ENCODE measurements around the gene GLIS1. TPM values are rescaled to one million over a fixed set of nuclear protein-coding genes. Genes with fewer than 3 reads are reported as not detected.

The GLIS1 gene
- total RNA-seq, 1 experiment from 2014 or later: 0.24 TPM

DNA sequence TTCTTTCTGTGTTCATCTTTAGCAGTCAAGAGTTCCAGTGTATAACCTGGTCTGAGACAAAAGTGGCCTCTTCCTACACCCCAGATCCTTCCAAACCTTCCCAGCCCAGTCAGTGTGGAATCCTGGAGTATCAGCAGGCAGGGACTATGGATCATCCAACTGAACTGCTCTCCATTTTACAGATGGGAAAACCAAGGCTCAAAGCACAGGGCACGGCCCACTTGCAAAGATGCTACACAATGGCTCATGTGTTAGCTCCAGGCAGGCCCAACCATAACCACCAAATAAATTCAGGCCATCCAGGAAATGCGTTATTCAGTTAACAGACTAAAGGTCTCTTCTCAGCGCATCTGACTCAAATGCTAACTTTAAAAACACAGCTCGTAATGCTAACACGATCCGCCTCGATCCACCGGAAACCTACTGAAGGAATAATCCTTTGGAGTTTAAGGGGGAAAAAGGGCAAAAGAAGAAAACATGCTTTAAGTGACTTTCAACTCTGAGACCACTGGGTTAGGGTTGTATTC lies 7.1 kb downstream of the GLIS1 start:
- TF ChIP-seq E2F5 (CRISPR knock-in tag; IDR thresholded peaks at IDR 0.05): no peak
- no peak for TF ChIP-seq MYBL2 (CRISPR knock-in tag; IDR thresholded peaks at IDR 0.05)
- TF ChIP-seq ZNF423 (CRISPR knock-in tag; IDR thresholded peaks at IDR 0.05): no peak
- TF ChIP-seq CBFB (CRISPR knock-in tag; IDR thresholded peaks at IDR 0.05; ENCODE audit: low read depth): no peak
- no peak for TF ChIP-seq TEAD1 (CRISPR knock-in tag; IDR thresholded peaks at IDR 0.05)
- TF ChIP-seq TEAD4 (CRISPR knock-in tag; IDR thresholded peaks at IDR 0.05): no peak
- TF ChIP-seq ESRRA (CRISPR knock-in tag; IDR thresholded peaks at IDR 0.05; ENCODE audit: borderline replicate concordance): no peak
- Mint-ChIP-seq H3K27me3 (ENCODE audit: low read depth) (peaks cover 31% of the 10 kb centered on the region), H3K4me1 (peaks cover 7% of the 10 kb centered on the region), H3K4me3 (no peak overlapping the region), H3K9me3 (no peaks in the 10 kb centered on the region), H3K36me3 (no peaks in the 10 kb centered on the region), H3K27ac (no peak overlapping the region)
- ATAC-seq: no peak
- no peak for DNase-seq (ENCODE audit: low spot score)
- ChIA-PET POLR2A (interaction anchor here (0.7 kb wide), 1 partner anchor 16 kb away, joined by 3 read pairs; no protein-coding TSS in a partner anchor), CTCF (interaction anchor here (0.7 to 3.6 kb wide), 3 partner anchors 16 to 26 kb away, joined by 3 to 15 read pairs (median 4); no protein-coding TSS in a partner anchor)

DNA sequence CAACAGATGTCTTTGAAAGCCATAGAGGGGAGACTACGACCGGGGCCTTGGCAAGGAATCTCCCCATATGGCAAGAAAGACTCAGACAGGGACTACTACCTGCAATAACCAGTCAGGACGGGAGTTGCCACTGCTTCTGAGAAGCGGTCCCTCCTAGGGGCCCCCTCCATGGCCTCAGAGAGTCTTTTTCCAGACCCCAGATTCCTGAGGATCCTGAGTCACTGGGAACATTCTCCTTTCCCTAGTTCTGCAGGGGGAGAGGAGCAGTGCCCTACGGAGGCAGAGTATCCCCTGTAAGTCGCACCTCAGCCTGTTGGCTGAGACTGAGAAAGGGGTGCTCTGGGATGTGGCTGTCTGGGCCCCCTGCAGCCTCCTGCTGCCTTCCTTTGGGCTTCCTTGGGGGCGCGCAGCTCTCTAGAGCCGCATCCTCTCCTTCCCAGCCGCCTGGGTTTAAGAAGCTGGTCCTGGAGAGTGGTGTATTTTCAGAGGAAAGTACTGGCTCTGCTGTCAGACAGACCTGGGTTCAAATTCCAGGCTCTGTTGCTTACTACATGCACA lies 7.8 kb downstream of the GLIS1 start:
- H3K4me3 Mint-ChIP-seq: no peak overlapping the region
- ATAC-seq: no peak
- peaks cover 7% of the 10 kb centered on the region for H3K4me1 Mint-ChIP-seq
- H3K9me3 Mint-ChIP-seq: no peaks in the 10 kb centered on the region
- peaks cover 24% of the 10 kb centered on the region for H3K27me3 Mint-ChIP-seq (ENCODE audit: low read depth)
- ChIA-PET CTCF (interaction anchor here (1.2 kb wide), 1 partner anchor 15 kb away, joined by 4 read pairs; no protein-coding TSS in a partner anchor), POLR2A (no interaction called here)
- no peaks in the 10 kb centered on the region for H3K36me3 Mint-ChIP-seq
- no peak overlapping the region for H3K27ac Mint-ChIP-seq
- DNase-seq (ENCODE audit: low spot score): no peak
- TF ChIP-seq ATF1 (CRISPR knock-in tag; IDR thresholded peaks at IDR 0.05) (no peak), NFE2L1 (CRISPR knock-in tag; IDR thresholded peaks at IDR 0.05) (no peak), KAT7 (CRISPR knock-in tag; IDR thresholded peaks at IDR 0.05; ENCODE audit: borderline replicate concordance) (no peak), EMX1 (CRISPR knock-in tag; IDR thresholded peaks at IDR 0.05) (no peak), USF1 (CRISPR knock-in tag; IDR thresholded peaks at IDR 0.05) (no peak), ZNF138 (CRISPR knock-in tag; conservative IDR thresholded peaks at IDR 0.05) (no peak), NR1H2 (CRISPR knock-in tag; IDR thresholded peaks at IDR 0.05) (no peak), CREM (CRISPR knock-in tag; IDR thresholded peaks at IDR 0.05) (no peak), E2F1 (CRISPR knock-in tag; IDR thresholded peaks at IDR 0.05) (no peak), GRHL2 (CRISPR knock-in tag; IDR thresholded peaks at IDR 0.05; ENCODE audit: insufficient replicate concordance, severe bottlenecking) (no peak), NFYB (CRISPR knock-in tag; conservative IDR thresholded peaks at IDR 0.05; ENCODE audit: low read depth) (no peak), JUN (CRISPR knock-in tag; IDR thresholded peaks at IDR 0.05) (no peak), IRF2 (CRISPR knock-in tag; IDR thresholded peaks at IDR 0.05; ENCODE audit: borderline replicate concordance, low read depth) (no peak), ZNF396 (CRISPR knock-in tag; IDR thresholded peaks at IDR 0.05; ENCODE audit: borderline replicate concordance) (no peak), AFF4 (CRISPR knock-in tag; IDR thresholded peaks at IDR 0.05; ENCODE audit: borderline replicate concordance) (no peak), HMGA2 (CRISPR knock-in tag; IDR thresholded peaks at IDR 0.05) (no peak)
- TF ChIP-seq, protein P1, sequence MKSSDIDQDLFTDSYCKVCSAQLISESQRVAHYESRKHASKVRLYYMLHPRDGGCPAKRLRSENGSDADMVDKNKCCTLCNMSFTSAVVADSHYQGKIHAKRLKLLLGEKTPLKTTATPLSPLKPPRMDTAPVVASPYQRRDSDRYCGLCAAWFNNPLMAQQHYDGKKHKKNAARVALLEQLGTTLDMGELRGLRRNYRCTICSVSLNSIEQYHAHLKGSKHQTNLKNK (CRISPR knock-in tag; IDR thresholded peaks at IDR 0.05): no peak
- TF ChIP-seq, protein P2, sequence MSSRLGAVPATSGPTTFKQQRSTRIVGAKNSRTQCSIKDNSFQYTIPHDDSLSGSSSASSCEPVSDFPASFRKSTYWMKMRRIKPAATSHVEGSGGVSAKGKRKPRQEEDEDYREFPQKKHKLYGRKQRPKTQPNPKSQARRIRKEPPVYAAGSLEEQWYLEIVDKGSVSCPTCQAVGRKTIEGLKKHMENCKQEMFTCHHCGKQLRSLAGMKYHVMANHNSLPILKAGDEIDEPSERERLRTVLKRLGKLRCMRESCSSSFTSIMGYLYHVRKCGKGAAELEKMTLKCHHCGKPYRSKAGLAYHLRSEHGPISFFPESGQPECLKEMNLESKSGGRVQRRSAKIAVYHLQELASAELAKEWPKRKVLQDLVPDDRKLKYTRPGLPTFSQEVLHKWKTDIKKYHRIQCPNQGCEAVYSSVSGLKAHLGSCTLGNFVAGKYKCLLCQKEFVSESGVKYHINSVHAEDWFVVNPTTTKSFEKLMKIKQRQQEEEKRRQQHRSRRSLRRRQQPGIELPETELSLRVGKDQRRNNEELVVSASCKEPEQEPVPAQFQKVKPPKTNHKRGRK (CRISPR knock-in tag; IDR thresholded peaks at IDR 0.05; ENCODE audit: borderline replicate concordance): no peak
- TF ChIP-seq, protein P3, sequence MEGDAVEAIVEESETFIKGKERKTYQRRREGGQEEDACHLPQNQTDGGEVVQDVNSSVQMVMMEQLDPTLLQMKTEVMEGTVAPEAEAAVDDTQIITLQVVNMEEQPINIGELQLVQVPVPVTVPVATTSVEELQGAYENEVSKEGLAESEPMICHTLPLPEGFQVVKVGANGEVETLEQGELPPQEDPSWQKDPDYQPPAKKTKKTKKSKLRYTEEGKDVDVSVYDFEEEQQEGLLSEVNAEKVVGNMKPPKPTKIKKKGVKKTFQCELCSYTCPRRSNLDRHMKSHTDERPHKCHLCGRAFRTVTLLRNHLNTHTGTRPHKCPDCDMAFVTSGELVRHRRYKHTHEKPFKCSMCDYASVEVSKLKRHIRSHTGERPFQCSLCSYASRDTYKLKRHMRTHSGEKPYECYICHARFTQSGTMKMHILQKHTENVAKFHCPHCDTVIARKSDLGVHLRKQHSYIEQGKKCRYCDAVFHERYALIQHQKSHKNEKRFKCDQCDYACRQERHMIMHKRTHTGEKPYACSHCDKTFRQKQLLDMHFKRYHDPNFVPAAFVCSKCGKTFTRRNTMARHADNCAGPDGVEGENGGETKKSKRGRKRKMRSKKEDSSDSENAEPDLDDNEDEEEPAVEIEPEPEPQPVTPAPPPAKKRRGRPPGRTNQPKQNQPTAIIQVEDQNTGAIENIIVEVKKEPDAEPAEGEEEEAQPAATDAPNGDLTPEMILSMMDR (IDR thresholded peaks at IDR 0.05): no peak
